ENCODE data around the gene KAT8. TPM values are rescaled to one million over a fixed set of nuclear protein-coding genes. Genes with fewer than 3 reads are reported as not detected.

The KAT8 gene
- total and polyA plus RNA-seq, 2 of the 13 experiments (the other 11 are each of a cell fraction or from before 2014, with no cell fraction given): 79.0 to 84.2 TPM

GRCh38 chr16:31094424-31095120 is 22.9 kb upstream of the KAT8 start, which contains the start of gene VKORC1 (continued):
- TF ChIP-seq ZNF274 (CRISPR knock-in tag; IDR thresholded peaks at IDR 0.05): peak; percentile 77; the same call in 1 of the 2 replicates
- peak; percentile 95; the same call in 1 of the 2 replicates for TF ChIP-seq ZNF451 (CRISPR knock-in tag; IDR thresholded peaks at IDR 0.05)
- 0 out of 2 replicates have a peak, but pooled peaks have one; percentile 66 for TF ChIP-seq SATB2 (CRISPR knock-in tag; IDR thresholded peaks at IDR 0.05)
- peak; percentile 94 for TF ChIP-seq TAF15 (IDR thresholded peaks at IDR 0.05; ENCODE audit: low read depth, low read length, poor library complexity, severe bottlenecking)
- peak; percentile 50; the same call in 1 of the 2 replicates for TF ChIP-seq MTA1 (CRISPR knock-in tag; IDR thresholded peaks at IDR 0.05; ENCODE audit: borderline replicate concordance)
- no peak for TF ChIP-seq MAFG (CRISPR knock-in tag; IDR thresholded peaks at IDR 0.05)
- peak; percentile 68; the same call in 1 of the 2 replicates for TF ChIP-seq NFKBIZ (CRISPR knock-in tag; IDR thresholded peaks at IDR 0.05)
- no peak for TF ChIP-seq ZNF703 (CRISPR knock-in tag; IDR thresholded peaks at IDR 0.05; ENCODE audit: borderline replicate concordance)
- peak; percentile 59; the same call in 1 of the 2 replicates for TF ChIP-seq ZMYM4 (CRISPR knock-in tag; IDR thresholded peaks at IDR 0.05)
- TF ChIP-seq SMARCE1 (IDR thresholded peaks at IDR 0.05; ENCODE audit: borderline replicate concordance): no peak
- TF ChIP-seq ADNP (CRISPR knock-in tag; IDR thresholded peaks at IDR 0.05): peak; percentile 83
- TF ChIP-seq, protein P1, sequence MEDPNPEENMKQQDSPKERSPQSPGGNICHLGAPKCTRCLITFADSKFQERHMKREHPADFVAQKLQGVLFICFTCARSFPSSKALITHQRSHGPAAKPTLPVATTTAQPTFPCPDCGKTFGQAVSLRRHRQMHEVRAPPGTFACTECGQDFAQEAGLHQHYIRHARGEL (CRISPR knock-in tag; IDR thresholded peaks at IDR 0.05): peak; percentile 94; the same call in 1 of the 2 replicates
- TF ChIP-seq, protein P2, sequence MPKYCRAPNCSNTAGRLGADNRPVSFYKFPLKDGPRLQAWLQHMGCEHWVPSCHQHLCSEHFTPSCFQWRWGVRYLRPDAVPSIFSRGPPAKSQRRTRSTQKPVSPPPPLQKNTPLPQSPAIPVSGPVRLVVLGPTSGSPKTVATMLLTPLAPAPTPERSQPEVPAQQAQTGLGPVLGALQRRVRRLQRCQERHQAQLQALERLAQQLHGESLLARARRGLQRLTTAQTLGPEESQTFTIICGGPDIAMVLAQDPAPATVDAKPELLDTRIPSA (CRISPR knock-in tag; IDR thresholded peaks at IDR 0.05; ENCODE audit: borderline replicate concordance): peak; percentile 96; the same call in 1 of the 2 replicates
- TF ChIP-seq, protein P3, sequence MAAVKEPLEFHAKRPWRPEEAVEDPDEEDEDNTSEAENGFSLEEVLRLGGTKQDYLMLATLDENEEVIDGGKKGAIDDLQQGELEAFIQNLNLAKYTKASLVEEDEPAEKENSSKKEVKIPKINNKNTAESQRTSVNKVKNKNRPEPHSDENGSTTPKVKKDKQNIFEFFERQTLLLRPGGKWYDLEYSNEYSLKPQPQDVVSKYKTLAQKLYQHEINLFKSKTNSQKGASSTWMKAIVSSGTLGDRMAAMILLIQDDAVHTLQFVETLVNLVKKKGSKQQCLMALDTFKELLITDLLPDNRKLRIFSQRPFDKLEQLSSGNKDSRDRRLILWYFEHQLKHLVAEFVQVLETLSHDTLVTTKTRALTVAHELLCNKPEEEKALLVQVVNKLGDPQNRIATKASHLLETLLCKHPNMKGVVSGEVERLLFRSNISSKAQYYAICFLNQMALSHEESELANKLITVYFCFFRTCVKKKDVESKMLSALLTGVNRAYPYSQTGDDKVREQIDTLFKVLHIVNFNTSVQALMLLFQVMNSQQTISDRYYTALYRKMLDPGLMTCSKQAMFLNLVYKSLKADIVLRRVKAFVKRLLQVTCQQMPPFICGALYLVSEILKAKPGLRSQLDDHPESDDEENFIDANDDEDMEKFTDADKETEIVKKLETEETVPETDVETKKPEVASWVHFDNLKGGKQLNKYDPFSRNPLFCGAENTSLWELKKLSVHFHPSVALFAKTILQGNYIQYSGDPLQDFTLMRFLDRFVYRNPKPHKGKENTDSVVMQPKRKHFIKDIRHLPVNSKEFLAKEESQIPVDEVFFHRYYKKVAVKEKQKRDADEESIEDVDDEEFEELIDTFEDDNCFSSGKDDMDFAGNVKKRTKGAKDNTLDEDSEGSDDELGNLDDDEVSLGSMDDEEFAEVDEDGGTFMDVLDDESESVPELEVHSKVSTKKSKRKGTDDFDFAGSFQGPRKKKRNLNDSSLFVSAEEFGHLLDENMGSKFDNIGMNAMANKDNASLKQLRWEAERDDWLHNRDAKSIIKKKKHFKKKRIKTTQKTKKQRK (IDR thresholded peaks at IDR 0.05; ENCODE audit: low read length): no peak
- TF ChIP-seq MEF2D (CRISPR knock-in tag; IDR thresholded peaks at IDR 0.05): no peak
- TF ChIP-seq, protein P4, sequence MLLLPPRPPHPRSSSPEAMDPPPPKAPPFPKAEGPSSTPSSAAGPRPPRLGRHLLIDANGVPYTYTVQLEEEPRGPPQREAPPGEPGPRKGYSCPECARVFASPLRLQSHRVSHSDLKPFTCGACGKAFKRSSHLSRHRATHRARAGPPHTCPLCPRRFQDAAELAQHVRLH (CRISPR knock-in tag; IDR thresholded peaks at IDR 0.05; ENCODE audit: borderline replicate concordance, low read depth): peak; percentile 79; the same call in 1 of the 2 replicates
- peak; percentile 45 for TF ChIP-seq RBM39 (IDR thresholded peaks at IDR 0.05; ENCODE audit: low read depth, low read length, poor library complexity, severe bottlenecking)
- peak; percentile 82; the same call in 1 of the 2 replicates for TF ChIP-seq THAP9 (CRISPR knock-in tag; IDR thresholded peaks at IDR 0.05; ENCODE audit: borderline replicate concordance)
- TF ChIP-seq SIX4 (CRISPR knock-in tag; IDR thresholded peaks at IDR 0.05): peak; percentile 22; the same call in 1 of the 2 replicates
- TF ChIP-seq STAG1 (CRISPR knock-in tag; IDR thresholded peaks at IDR 0.05): peak; percentile 2

All from HepG2 (cell line).